ENCODE data around the gene UNC13B.
"Not testable (repeated sequence)": the region's sequence is repeated elsewhere in the genome, so short reads cannot be mapped to it uniquely, and the experiment has no call there.

The UNC13B gene

DNA sequence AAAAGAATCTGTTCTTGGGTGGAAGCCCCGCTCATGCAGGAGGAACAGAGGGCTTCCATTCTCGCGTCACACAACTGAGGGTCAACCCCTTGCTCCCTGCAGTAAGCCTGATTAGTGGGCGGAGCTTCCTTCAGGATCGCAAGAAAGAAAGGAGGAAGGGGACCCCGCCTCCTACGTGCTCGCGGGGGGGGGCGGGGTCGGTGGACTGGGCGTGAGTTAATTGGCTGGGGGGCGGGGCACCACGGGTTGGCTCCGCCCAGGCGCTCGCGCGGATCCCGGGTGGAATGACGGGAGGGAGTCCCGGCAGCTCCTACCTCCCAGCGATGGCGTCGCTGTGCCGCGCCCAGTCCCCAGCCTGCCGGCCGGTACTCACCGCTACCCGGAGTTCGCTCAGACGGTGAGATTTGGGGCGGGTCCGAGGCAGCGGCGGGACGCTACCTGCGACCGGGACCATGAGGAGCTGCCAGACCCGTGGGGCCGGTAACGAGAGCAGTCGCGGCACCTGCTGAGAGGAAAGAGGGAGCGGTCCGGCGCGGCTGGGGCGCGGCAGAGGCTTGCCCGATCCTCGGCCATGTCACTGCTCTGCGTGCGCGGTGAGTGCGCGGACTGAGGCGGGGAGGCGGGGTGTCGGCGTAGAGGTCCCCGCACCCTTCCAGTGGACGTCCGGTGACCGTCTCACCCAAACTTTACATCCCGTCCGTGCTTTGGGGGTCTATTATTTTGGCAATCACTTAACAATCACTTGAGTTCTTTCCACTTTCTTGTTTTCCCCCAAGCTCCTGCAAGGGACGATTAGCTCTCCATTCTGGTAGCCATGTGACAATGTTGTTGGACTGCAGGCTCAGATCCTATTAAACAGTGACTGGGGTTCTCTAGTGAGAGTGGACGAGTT lies at the start of gene UNC13B:
Gene UNC13B, plus strand, starts transcription at position 297 of the 892 bp plus-strand sequence. Its CDS starts 275 bp downstream, at position 572.
- DNase-seq (ENCODE audit: low read depth): peak; percentile 89

DNA sequence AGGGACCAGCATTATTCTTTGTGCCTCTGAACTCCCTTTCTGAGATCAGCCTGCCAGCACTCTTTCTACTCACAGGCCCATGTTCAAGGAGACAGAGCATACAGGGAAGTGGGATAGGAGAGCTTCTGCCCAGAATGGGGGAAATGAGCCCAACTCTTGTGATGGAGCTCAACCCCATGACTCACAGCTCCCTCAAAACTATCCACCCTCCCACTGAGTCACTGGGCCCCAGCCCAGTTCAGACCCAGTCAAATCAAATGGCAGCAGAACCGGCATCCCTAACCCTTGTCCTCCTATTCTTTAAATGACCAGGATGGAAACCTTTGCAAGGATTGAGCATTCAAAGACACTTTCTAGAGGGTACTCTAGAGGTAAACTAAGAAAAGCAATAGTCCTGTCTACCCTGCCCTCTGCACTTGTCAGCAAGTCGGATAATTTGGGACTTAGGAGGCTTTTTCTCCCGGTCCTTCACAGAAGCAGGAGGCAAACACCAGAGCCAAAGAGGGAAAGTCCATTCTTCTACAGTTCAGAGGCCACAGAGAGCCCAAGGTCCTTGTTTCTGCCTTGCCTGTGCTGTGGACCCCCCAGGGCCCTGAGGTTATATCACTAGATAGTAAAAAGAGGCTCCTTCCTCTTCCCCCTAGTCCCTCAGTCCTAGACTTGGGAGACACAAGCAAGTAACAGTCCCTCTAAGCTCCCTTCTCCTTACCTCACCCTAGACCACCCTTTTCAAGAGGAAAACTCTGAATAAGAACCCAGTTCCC lies 49.4 kb upstream of the UNC13B start:
- peak; percentile 75 for DNase-seq (ENCODE audit: low read depth)

DNA sequence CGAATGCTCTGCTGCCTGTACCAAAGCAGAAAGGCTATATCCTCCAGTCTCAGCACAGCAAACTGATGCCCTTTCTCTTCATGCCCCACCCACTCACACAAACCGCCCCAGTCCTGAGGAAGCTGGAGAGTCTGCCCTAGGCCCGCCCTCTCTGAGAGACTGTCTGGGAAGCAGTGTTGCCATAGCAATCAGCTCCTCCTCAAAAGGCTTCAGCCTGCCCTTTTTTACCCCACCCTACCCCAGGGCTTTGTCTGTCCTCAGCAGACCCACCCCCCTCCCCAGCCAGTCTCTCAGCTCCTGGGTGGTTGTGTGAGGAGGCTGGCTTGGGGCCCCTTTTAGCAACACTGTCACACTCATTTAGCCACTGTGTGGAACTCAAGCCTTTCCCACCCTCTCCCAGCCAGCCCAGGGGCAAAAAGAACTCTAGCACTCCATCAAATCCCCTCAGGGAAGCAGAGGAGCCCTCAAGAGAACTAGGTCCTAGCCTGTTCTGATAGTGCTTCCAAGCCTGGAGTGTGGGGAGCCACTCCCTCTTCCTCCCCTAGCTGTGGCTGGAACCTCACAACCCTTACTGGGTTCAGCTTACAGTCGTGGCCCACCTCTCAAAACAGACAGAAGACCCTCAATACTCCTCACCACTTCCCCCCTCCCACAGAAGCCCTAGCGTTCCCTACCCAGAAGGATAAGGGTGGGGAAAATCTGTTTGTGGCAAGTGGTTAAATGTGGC lies 47.5 kb upstream of the UNC13B start:
- DNase-seq (ENCODE audit: low read depth): peak; percentile 99

DNA sequence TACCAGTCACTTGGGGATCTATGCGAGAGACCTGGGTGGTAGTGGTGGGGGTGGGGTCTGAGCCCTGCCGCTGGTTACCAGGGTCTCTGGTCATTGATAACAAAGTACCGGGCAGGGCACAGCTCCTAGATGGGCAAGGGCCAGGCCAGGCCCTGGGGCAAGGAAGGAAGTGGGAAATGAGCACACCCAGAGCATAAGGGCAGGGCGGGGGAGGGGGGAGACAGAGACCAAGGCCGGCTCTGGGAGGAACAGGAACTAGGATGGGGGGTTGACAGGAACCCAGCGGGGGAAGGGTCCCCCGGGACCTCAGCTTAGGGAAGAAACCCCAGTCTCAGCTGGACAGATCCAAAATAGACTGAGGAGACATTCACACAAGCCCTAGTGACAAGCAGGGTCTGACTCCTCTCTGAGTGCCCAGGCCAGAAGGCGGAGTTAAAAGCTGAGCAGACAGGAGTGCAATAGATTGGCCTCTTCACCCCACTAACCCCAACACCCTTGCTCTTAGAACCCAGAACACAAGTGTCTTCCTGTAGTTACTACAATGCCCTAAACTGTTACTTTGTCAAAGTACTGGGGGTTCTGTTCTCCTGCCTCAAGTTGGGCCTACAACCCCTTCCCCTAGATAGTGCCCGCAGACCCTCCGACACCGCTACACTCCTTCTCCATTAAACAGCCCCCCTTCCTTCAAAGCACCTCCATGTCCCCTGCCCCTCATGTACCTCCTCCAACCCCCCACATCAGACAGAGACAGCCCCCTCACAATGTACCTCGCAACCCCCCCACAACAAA lies 46.8 kb upstream of the UNC13B start:
- peak; percentile 51 for DNase-seq (ENCODE audit: low read depth)

DNA sequence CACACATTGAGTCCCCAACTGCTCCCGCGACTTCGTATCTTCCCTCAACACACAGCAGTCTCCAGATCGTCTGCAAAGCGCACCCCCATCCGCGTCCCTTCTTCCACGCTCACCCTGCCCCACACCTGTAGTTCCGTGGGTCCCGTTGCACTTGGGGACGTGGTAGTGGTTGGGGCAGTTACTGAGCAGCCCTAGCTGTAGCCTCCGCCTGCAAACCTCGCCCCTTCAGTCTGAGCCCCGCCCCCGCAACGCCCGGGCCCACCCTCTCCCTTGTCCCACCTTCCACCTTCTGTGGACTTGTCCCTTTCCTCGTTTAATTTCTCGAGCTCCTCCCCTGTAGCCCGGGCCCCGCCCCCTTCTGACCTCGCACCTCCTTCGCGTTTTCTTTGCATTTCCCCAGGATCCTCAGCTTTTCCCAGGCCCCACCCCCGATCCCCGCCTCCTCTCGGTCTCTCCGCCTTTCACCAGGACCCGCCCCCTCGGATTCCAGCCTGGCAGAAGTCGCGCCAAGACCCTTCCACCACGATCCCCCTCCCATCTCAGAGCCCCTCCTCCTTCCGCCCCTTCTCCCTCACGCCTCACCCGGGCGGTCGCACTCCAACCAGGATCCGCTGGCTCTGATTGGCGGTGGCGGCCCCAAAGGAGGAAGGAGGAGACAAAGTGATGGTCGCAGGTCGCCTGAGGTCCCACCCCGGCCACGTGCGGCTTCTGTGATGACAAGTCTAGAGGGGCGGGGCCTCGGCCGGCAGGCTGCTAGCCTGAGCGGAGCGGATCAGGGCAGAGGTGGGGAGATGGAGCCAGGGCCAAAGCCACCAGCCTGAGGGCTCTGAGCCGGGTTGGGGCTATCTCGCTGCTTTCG lies 45.9 kb upstream of the UNC13B start, which contains the start of gene ATOSB:
Gene ATOSB, minus strand, starts transcription at position 183 of the 859 bp plus-strand sequence. CDS start 7,588 bp downstream, outside the sequence.
- peak; percentile 97 for DNase-seq (ENCODE audit: low read depth)

DNA sequence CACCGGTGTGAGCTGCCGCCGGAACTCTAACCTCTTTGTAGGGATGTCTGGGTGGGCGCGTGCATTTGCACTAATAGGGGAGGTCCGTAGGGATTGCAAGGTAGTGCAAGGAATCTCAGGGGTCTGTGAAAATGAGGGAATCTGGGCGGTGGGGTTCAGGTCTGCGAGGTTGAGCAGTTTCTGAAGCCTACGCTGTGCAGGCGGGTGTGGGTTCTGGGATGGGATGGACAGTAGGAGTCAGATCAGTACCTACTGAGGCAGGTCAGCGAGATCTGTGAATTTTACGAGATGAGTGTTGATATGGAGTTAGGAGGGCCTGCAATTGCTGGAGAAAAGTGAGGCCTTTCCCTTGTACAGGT lies 45.3 kb upstream of the UNC13B start:
- DNase-seq (ENCODE audit: low read depth): no peak

DNA sequence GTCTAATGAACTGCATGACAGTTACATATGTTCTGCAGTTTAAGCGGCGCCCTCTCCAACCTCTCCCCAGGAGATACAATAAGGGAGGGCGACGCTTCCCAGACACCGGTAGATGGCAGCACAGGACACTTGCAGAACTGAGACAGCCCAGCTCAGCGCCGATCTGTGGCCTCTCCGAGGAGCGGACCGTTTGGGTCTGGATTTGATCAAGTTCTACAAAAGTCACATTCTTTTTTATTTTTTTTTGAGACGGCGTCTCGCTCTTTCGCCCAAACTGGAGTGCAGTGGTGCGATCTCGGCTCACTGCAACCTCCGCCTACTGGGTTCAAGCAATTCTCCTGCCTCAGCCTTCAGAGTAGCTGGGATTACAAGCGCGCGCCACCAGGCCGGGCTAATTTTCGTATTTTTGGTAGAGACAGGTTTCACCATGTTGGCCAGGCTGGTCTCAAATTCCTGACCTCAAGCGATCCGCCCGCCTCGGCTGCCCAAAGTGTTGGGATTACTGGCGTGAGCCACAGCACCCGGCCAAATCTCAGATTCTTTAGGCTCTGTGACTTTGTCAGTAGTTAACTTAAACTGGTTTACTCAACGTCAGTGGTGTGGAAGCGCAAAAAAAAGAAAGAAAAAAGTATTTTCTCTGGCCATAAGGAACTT lies 44.8 kb upstream of the UNC13B start:
- peak; percentile 94 for DNase-seq (ENCODE audit: low read depth)

DNA sequence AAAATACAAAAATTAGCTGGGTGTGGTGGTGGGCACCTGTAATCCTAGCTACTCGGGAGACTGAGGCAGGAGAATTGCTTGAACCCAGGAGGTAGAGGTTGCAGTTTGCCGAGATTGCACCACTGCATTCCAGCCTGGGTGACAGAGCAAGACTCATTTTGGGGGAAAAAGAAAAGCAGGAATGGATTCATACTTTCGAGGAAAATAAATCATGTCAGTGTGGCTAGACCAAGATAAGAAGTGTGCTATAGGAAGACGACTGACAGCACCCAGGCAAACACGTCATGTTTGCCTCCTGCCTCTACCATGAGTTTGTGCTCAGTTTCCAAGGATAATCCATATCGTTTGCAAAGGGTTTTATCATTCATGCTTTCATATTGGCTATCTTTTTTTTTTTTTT lies 26.9 kb upstream of the UNC13B start:
- no peak for DNase-seq (ENCODE audit: low read depth)

DNA sequence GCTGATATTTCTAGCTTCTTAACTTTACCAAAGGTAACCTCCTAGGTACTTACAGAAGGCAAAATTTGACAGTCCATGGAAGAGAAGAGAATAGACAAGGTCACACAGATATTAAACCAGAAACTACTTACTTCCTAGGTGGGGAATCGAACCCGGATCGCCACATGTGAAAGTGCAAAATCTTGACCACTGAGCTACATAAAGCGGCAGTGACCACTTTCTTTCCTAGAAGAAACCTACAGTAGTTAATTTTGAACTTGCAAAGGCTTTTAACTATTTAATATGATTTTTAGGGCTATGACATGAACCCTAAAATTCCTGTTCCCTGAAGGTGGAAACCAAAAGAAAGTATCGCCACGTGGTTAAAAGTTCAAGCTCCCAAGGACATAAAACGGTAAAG lies 25.8 kb upstream of the UNC13B start:
- DNase-seq (ENCODE audit: low read depth): no peak

DNA sequence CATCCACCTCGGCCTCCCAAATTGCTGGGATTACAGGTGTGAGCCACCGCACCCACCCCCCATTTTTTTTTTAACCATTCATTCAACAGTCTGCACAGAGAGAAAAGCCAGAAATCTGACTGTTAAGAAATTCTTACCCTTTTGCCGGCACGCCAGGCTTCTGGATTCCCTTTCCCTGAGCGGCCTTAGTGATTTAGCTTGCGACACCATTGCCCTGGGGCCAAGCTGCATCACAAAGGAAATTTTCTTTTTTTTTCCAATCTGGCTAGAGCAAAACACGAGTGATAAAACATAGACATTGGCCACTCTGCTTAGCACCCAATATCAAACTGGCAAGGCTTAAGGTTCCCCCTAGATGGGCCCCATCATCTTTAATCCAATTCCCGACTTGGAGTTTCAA lies 24.9 kb upstream of the UNC13B start:
- DNase-seq (ENCODE audit: low read depth): no peak

DNA sequence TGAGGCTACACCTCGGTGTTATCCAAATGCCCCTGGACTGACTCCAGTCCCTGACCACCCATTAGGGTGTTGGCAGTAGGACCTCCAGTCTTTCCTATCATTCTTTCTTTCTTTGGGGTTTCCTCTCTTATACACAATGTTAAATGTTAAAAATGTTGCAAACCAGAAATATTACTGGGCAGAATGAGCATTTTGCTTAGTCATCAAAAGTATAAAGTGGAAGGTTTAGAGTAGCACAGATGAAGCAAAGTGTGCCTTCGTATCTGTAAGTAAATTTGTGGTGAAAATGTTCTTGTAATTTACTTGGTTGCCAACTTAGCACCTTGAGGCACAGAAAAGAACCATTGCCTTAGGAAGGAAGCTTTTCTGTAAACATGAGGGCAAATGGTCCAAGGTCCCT lies 21.7 kb upstream of the UNC13B start:
- no peak for DNase-seq (ENCODE audit: low read depth)

DNA sequence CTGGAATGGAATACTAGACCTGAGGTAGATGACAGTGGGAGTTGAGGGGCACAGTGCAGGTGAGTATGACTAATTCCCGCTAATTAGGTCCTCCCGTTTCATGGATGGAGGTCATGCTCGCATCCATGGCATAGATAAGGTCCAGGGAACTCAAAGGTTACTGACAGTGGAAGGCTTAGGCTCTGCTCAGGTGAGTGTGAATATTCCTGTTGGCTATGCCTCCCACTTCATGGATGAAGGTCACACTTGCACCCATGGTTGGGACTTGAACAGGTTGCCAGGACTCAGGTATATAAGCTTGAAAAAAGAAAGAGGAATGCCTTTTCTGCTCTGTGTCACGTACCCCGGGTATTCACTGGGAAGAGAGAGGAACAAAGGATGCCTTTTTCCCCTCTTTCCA lies 19.8 kb upstream of the UNC13B start:
- no peak for DNase-seq (ENCODE audit: low read depth)

DNA sequence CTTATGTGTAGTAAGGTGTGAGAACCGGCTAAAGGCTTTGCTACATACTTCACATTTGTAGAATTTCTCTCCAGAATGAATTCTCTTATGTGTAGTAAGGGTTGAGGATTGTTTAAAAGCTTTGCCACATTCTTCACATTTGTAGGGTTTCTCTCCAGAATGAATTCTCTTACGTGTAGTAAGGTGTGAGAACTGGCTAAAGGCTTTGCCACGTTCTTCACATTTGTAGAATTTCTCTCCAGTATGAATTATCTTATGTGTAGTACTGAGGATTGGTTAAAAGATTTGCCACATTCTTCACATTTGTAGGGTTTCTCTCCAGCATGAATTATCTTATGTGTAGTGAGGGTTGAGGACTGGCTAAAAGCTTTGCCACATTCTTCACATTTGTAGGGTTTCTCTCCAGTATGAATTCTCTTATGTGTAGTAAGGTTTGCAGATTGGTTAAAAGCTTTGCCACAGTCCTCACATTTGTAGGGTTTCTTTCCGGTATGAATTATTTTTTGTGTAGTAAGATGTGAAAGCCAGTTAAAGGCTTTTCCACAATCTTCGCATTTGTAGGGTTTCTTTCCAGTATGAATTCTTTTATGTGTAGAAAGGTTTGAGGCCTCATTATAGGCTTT lies 13.8 kb upstream of the UNC13B start:
- DNase-seq (ENCODE audit: low read depth): not testable (repeated sequence)

DNA sequence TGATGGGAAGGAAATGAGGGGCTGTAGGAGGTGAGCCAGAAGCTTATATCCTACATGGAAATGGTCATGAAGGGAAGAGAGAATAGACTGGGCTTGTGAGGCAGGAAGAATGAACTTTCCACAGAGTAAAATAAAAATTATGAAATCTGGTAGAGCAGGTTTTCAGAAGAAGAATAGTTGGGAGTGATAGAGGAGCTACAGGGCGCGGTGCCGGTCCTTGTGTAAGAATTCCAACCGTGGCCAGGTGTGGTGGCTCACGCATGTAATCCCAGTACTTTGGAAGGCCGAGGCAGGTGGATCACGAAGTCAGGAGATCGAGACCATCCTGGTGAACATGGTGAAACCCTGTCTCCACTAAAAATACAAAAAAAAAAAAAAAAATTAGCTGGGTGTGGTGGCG lies 8.9 kb upstream of the UNC13B start:
- DNase-seq (ENCODE audit: low read depth): no peak

DNA sequence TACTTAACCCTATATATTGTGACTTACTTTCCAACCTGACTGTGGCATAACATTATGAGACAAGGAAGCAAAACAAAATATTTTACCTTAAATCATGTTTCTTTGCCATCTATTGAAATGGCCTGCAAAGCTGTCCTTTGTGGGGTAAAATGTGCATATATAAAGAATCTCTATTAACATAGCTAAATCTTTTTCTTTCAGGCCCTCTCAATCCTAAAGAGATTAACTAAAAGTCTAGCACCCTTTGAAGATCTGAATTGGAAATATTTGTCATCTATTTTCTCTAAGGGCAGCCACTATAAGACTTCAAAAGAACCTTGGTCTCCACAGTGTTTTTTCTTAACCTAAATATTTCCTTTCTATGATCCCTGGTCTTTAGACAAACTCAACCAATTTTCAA lies 5.0 kb upstream of the UNC13B start:
- no peak for DNase-seq (ENCODE audit: low read depth)

DNA sequence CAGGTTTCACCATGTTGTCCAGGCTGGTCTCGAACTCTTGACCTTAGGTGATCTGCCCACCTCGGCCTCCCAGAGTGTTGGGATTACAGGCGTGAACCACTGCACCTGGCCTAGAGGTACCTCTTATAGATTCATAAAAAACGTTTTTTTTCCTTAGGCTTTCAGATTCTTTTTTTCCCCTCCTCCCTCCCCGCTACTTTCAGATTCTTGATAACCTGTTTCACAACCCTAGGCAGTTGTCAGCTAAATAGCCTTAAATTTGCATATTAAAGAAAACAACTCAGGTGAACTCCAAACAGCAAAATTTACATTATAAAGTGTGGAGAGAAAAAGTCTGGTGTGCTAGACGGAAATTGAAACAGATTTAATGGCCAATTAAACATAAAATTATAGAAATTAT lies 4.0 kb upstream of the UNC13B start:
- DNase-seq (ENCODE audit: low read depth): not testable (repeated sequence)

DNA sequence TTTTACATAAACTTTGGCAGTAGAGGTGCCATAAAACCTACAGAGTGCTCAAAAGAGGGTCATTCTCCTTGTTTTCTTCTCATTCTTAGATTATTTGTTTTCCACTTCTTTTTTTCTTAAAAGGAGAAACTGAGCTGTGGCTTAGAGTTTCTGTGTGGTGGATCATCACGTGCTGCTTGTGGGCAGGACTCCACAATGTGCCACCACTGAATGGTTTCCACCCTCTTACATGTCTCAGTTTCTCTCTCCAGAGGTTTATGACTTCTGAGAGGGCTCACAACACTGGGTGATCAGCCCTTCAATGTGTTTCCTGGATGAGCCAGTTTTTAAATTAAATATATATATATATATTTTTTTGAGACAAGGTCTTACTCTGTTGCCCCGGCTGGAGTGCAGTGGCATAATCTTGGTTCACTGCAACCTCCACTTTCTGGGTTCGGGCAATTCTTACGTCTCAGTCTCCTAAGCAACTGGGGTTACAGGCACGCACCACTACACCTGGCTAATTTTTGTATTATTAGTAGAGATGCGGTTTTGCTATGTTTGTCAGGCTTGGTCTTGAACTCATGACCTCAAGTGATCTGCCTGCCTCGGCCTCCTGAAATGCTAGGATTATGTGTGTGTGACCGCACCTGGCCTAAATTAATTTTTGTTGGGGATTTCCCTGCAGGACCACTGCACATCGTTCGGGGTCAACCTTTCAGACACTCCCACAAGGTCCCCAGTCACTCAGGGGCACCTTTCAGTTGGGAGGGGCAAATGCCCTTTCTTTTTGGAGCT lies 3.1 kb upstream of the UNC13B start:
- DNase-seq (ENCODE audit: low read depth): no peak

DNA sequence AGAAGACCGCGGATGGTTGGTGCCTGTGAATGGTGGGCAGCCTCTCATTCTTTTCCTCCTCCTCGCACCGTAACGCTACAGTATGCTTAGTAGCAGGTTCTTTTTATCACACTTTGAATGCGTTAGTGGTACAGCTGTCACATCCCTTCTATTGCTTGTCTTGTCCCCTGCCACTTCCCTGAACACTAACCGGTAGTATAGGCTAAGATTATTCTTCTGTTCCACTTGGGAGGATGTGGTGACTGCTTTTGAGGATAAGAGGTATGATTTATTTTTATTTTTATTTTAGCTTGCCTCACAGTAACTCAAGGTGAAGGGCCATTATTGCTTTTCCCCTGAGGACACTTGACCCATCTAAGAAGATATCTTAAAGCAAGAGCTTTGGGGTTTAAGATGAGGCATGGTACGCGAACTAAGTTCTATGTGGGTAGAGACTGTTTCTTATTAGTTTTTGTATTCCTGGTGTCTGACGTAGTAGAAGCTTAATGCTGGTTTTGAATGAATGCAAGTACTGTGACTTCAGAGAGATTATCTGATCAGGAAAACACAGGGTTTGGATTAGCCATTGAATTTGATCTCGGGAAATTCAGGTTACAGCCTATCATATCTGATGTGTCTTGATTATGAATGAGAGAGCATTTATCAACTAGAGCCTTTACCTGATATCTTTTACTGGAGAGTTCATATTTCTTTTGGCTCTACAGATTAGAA lies 951 bp downstream of the UNC13B start:
- peak; percentile 22 for DNase-seq (ENCODE audit: low read depth)

Measured in iris pigment epithelial cell (primary cell).